GM12872 (cell line): Measurements from ENCODE around the gene EPOP.

Experiments
- CTCF ChIP-seq: IDR thresholded peaks from 3 replicates; pipeline ENCODE4 v1.5.1; 2011; ENCODE audit warnings: low read depth, mild to moderate bottlenecking, low read length, moderate library complexity; ENCODE audit not compliant: insufficient read depth

EPOP gene

DNA sequence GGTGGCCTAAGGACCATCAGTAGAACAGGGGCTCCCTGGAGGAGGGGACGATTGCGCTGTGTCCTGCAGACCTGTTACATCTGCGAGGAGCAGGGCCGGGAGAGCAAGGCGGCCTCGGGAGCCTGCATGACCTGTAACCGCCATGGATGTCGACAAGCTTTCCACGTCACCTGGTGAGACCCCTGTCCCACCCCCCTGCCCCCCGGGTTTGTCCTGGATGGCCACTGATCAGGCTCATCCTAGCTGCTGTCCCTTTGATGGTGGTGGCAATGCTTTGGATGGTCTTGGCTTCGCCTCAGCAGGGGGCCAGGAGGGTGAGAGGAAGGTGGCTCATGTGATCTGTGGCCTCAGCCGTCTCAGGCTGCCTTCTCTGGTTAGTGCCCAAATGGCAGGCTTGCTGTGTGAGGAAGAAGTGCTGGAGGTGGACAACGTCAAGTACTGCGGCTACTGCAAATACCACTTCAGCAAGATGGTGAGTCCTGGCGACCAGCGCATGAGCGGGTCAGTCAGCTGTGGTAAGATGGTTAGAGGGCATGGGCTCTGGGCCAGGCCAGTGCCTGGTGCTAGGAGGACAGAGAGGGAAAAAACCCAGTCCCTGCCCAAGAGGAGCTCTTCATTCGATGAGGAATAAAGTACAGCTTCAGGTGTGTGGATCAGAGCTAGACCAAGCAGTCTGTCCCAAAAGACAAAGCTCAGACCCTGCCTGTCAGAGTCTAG, 34.5 kb upstream of the EPOP start:
- TF ChIP-seq CTCF, result no peak

GRCh38 chr17:38707678-38708351, 33.1 kb upstream of the EPOP start:
- TF ChIP-seq CTCF, result no peak

DNA sequence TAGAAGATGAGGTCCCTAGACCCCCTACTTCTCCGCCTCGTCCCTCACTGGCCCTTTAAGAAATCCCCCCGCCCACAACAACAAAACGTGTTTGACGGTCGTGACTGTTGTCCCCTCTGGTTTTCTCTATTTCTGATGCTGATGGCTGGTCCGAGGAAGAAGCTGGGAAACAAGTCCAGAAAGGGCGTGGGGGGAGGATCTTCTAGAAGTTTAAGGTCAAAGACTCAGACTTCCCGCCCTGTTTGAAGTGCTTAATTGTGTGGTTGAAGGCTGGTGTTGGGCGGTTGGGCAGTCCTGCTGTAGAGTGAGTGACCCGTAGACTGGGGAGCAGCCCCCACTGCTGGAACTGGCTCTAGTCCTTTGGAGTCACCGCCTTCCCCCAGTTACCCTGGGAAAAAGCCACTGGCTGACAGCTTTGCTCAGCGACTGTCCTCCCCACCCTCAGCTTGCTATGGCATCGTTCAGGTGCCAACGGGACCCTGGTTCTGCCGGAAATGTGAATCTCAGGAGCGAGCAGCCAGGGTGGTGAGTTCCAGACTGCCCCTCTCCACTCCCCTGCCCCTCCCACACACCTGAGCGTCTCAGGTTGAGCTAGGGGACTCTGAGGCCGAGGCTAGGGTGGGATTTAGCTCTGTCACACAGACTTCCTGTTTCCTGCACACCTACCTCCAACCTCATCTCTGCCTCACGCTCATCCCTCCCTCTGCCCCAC, 31.9 kb upstream of the EPOP start:
- TF ChIP-seq CTCF, result no peak

- no peak for TF ChIP-seq CTCF
Measured at GRCh38 chr17:38705803-38706504, 31.2 kb upstream of the EPOP start.

DNA sequence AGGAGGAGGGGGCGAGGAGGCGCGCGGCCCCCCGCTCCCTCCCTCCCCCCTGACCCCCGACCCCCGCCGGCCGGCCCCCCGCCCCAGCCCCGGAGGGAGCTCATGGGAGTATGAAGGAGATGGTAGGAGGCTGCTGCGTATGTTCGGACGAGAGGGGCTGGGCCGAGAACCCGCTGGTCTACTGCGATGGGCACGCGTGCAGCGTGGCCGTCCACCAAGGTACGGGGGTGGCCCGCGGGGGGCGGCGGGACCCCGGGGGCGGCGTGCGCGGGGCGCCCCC, 30.7 kb upstream of the EPOP start:
- no peak for TF ChIP-seq CTCF

GRCh38 chr17:38704606-38705522, 30.1 kb upstream of the EPOP start, which contains the start of gene MLLT6:
MLLT6 (plus strand) TSS chr17:38705273; CDS start chr17:38705633, 360 bp downstream.
- TF ChIP-seq CTCF, result no peak
